ENCODE measurements around the gene ERICH6B.
A peak's percentile ranks its signal among the peaks of the same experiment; 100 is the strongest.

ERICH6B gene

DNA sequence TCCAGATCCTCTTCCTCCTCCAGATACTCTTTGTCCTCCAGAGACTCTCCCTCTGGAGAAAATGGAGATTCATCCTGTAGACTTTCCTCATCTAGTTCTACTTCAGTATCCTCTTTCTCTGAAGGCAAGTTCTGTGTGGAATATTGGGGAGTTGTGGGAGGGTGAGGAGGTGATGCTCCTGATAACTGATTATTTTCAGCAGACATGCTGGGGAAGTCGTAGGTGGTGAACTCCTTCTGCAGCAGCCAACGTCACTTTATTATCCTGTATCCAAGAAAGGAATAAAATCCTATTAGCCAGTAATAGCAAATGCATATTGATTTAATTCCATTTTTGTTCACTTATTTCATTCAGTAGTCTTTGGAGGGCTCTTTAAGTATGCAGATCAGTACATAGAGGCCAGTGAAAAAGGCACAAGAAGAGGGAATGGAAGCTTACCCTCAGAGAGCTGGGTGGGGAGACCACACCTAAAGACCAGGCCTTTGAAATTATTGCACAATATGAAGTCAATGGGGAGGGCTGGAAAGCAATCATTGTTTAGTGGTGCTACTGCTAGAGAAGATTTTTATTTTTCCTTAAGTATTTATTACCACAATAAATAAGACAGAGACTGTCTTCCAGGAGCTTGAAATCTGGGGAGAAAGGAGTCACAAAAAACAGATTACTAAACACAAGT lies 18.6 kb downstream of the ERICH6B start:
- TF ChIP-seq, protein P1, sequence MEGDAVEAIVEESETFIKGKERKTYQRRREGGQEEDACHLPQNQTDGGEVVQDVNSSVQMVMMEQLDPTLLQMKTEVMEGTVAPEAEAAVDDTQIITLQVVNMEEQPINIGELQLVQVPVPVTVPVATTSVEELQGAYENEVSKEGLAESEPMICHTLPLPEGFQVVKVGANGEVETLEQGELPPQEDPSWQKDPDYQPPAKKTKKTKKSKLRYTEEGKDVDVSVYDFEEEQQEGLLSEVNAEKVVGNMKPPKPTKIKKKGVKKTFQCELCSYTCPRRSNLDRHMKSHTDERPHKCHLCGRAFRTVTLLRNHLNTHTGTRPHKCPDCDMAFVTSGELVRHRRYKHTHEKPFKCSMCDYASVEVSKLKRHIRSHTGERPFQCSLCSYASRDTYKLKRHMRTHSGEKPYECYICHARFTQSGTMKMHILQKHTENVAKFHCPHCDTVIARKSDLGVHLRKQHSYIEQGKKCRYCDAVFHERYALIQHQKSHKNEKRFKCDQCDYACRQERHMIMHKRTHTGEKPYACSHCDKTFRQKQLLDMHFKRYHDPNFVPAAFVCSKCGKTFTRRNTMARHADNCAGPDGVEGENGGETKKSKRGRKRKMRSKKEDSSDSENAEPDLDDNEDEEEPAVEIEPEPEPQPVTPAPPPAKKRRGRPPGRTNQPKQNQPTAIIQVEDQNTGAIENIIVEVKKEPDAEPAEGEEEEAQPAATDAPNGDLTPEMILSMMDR (IDR thresholded peaks at IDR 0.05; ENCODE audit: insufficient read depth, low read depth, low read length, missing control alignments), result no peak
- no peak for DNase-seq (ENCODE audit: low read depth)
- no peak overlapping the region for H3K4me3 ChIP-seq (ENCODE audit: low read depth, low read length)

DNA sequence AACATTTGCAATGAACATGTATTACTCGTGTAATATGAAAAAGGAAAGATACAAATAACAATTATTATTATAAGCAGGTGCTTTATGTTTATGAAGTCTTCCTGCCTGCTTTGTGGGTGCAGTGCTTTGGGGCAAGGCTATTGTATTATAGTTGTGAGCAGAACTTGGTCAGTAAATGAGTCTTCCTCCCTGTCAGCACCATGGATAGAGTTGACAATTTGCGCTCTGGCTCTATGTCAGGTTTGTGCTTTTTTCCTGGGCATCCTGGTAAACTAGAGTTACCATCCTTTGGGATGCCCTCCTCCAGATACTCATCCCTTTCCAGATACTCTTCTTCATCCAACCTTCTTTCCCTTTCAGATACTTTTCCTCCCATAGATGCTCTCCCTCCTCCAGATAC lies 19.6 kb downstream of the ERICH6B start:
- no peak overlapping the region for H3K4me3 ChIP-seq (ENCODE audit: low read depth, low read length)
- TF ChIP-seq, protein P1 (IDR thresholded peaks at IDR 0.05; ENCODE audit: insufficient read depth, low read depth, low read length, missing control alignments), result no peak
- no peak for DNase-seq (ENCODE audit: low read depth)

DNA sequence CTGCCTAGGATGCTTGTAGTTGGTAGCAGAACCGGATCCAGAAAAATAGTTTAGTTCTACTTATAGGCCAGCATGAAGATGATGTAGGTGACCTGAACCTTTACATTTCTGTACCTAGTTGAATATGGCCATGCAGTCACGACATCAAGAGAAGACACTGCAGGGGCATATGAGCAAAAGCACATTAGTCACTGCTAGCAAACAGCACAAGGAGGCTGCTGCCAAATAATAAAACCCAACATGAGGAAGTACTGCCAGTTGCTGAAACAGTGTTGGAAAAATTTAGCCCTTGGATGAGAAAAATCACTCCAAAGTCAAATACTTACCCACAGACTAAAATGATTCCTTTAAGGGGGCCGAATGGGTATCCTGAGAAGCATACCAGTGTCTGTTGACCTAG lies 20.8 kb downstream of the ERICH6B start:
- TF ChIP-seq, protein P1 (IDR thresholded peaks at IDR 0.05; ENCODE audit: insufficient read depth, low read depth, low read length, missing control alignments), result no peak
- DNase-seq (ENCODE audit: low read depth), result no peak
- no peak overlapping the region for H3K4me3 ChIP-seq (ENCODE audit: low read depth, low read length)

DNA sequence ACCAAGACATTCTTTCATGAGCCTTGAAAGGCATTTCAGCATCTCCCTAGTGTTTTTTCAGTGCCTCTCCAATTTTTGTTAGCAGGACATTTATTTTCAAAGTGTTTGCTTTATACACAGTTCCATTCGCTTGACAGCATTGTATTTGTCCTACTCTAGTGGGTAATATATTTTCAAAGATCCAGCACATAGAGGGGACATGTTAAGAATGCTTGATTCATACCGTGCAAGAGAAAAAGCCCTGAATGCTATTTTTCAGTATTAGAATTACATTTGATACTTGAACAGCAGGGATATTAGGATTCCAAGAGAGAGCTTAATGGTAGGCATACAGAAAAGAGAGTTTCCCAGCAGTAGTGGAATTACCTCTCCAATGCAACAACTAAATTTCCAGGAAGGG lies 21.3 kb downstream of the ERICH6B start:
- no peak for DNase-seq (ENCODE audit: low read depth)
- H3K4me3 ChIP-seq (ENCODE audit: low read depth, low read length), result no peak overlapping the region
- TF ChIP-seq, protein P1 (IDR thresholded peaks at IDR 0.05; ENCODE audit: insufficient read depth, low read depth, low read length, missing control alignments), result no peak

DNA sequence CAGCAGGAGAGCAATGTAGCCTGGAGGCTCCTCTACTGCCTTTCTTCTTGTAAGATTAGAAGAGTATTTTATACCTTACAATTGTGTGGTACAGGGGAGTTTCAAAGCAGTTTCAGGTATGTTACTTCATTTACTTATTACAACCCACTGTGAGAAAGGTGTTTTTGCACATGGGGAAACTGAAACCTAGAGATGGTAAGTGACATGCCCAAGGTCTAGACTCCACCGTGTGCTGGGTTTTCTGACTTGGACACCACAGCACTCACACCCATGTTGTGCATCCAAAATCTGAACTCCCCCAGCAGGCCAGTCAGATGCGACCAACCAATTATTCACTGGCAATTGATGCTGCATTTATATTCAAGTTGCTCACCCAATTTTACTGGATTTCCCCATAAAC lies 22.8 kb downstream of the ERICH6B start:
- no peak overlapping the region for H3K4me3 ChIP-seq (ENCODE audit: low read depth, low read length)
- TF ChIP-seq, protein P1 (IDR thresholded peaks at IDR 0.05; ENCODE audit: insufficient read depth, low read depth, low read length, missing control alignments), result no peak
- DNase-seq (ENCODE audit: low read depth), result peak; percentile 48

DNA sequence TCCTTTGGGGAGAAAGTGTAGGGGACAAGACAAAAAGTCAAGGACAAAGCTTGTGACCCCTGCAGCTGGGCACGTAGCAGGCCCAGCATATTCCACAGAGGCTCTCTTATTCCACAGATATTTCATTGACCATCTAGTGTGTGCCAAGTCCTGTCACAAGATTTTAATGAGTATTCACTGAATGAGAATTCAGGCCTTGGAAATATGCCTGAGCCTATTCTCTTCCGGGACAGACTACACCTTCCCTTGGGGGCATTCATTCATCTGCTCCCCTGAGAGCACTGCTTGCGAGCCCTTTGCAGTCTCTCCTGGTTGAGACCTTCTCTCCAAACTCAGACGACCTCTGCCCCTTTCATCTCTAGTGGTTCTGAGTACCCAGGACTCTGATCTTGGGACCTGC lies 25.5 kb downstream of the ERICH6B start:
- no peak for DNase-seq (ENCODE audit: low read depth)
- TF ChIP-seq, protein P1 (IDR thresholded peaks at IDR 0.05; ENCODE audit: insufficient read depth, low read depth, low read length, missing control alignments), result no peak
- H3K4me3 ChIP-seq (ENCODE audit: low read depth, low read length), result no peak overlapping the region

DNA sequence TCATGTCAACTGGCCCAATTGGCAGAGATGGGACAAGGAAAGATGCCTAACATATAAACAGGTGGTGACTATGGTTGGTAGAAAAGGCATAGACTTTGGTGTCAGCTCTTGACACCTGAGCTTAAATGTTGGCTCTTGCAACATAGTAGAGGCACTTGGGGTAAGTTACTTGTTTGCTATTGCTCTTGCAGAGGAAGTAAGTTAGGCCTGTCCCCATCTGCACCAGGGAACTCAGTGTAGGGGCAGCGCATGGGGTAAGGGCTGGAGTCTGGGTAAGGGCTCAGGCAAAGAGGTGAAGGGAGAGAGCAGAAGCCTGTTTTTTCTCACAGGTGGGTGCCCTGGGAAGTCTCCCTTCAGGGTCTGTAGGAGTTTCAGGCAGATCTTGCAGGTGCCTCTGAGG lies 27.6 kb downstream of the ERICH6B start:
- no peak for DNase-seq (ENCODE audit: low read depth)
- TF ChIP-seq, protein P1 (IDR thresholded peaks at IDR 0.05; ENCODE audit: insufficient read depth, low read depth, low read length, missing control alignments), result no peak
- no peak overlapping the region for H3K4me3 ChIP-seq (ENCODE audit: low read depth, low read length)

Data from GM12865 (cell line).